ENCODE data around the gene PSMF1. TPM values are rescaled to one million over a fixed set of nuclear protein-coding genes. Genes with fewer than 3 reads are reported as not detected.

Gene PSMF1
- total and polyA plus RNA-seq, 2 of the 13 experiments (the other 11 are each of a cell fraction or from before 2014, with no cell fraction given), result 82.5 to 86.0 TPM

GRCh38 chr20:1187605-1188171, 69.3 kb downstream of the PSMF1 start (continued):
- no peak; a peak in 1 of 4 replicates for TF ChIP-seq ATF4 (CRISPR knock-in tag; IDR thresholded peaks at IDR 0.05)
- no peak for TF ChIP-seq POGZ (CRISPR knock-in tag; IDR thresholded peaks at IDR 0.05)
- no peak for TF ChIP-seq JDP2 (CRISPR knock-in tag; IDR thresholded peaks at IDR 0.05; ENCODE audit: borderline replicate concordance)
- no peak for TF ChIP-seq IKZF1 (IDR thresholded peaks at IDR 0.05)
- no peak for TF ChIP-seq PBX3 (CRISPR knock-in tag; IDR thresholded peaks at IDR 0.05; ENCODE audit: borderline replicate concordance)
- no peak for TF ChIP-seq ZKSCAN8 (CRISPR knock-in tag; IDR thresholded peaks at IDR 0.05; ENCODE audit: borderline replicate concordance)
- no peak for TF ChIP-seq ZNF12 (CRISPR knock-in tag; IDR thresholded peaks at IDR 0.05)
- TF ChIP-seq RFXAP (CRISPR knock-in tag; IDR thresholded peaks at IDR 0.05; ENCODE audit: borderline replicate concordance), result no peak
- TF ChIP-seq, protein P1, sequence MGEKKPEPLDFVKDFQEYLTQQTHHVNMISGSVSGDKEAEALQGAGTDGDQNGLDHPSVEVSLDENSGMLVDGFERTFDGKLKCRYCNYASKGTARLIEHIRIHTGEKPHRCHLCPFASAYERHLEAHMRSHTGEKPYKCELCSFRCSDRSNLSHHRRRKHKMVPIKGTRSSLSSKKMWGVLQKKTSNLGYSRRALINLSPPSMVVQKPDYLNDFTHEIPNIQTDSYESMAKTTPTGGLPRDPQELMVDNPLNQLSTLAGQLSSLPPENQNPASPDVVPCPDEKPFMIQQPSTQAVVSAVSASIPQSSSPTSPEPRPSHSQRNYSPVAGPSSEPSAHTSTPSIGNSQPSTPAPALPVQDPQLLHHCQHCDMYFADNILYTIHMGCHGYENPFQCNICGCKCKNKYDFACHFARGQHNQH (CRISPR knock-in tag; IDR thresholded peaks at IDR 0.05), result 0 out of 2 replicates have a peak, but pooled peaks have one; percentile 33
- no peak for TF ChIP-seq KDM4B (CRISPR knock-in tag; IDR thresholded peaks at IDR 0.05)
- TF ChIP-seq, protein P2, sequence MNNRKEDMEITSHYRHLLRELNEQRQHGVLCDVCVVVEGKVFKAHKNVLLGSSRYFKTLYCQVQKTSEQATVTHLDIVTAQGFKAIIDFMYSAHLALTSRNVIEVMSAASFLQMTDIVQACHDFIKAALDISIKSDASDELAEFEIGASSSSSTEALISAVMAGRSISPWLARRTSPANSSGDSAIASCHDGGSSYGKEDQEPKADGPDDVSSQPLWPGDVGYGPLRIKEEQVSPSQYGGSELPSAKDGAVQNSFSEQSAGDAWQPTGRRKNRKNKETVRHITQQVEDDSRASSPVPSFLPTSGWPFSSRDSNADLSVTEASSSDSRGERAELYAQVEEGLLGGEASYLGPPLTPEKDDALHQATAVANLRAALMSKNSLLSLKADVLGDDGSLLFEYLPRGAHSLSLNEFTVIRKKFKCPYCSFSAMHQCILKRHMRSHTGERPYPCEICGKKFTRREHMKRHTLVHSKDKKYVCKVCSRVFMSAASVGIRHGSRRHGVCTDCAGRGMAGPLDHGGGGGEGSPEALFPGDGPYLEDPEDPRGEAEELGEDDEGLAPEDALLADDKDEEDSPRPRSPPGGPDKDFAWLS (CRISPR knock-in tag; IDR thresholded peaks at IDR 0.05; ENCODE audit: borderline replicate concordance), result no peak
- TF ChIP-seq HDAC2 (CRISPR knock-in tag; IDR thresholded peaks at IDR 0.05), result peak; percentile 68; the same call in 1 of the 2 replicates
- TF ChIP-seq, protein P3, sequence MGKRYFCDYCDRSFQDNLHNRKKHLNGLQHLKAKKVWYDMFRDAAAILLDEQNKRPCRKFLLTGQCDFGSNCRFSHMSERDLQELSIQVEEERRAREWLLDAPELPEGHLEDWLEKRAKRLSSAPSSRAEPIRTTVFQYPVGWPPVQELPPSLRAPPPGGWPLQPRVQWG (CRISPR knock-in tag; IDR thresholded peaks at IDR 0.05; ENCODE audit: borderline replicate concordance, low read depth), result no peak
- TF ChIP-seq, protein P4, sequence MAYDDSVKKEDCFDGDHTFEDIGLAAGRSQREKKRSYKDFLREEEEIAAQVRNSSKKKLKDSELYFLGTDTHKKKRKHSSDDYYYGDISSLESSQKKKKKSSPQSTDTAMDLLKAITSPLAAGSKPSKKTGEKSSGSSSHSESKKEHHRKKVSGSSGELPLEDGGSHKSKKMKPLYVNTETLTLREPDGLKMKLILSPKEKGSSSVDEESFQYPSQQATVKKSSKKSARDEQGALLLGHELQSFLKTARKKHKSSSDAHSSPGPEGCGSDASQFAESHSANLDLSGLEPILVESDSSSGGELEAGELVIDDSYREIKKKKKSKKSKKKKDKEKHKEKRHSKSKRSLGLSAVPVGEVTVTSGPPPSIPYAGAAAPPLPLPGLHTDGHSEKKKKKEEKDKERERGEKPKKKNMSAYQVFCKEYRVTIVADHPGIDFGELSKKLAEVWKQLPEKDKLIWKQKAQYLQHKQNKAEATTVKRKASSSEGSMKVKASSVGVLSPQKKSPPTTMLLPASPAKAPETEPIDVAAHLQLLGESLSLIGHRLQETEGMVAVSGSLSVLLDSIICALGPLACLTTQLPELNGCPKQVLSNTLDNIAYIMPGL (CRISPR knock-in tag; IDR thresholded peaks at IDR 0.05; ENCODE audit: borderline replicate concordance in 1 of 2, low read depth in 1 of 2), result no peak; a peak in 2 of 4 replicates
- TF ChIP-seq RORA (CRISPR knock-in tag; IDR thresholded peaks at IDR 0.05), result no peak
- no peak for TF ChIP-seq ZNF576 (CRISPR knock-in tag; IDR thresholded peaks at IDR 0.05)
- no peak for TF ChIP-seq WIZ (CRISPR knock-in tag; IDR thresholded peaks at IDR 0.05)
- no peak for TF ChIP-seq MAX (IDR thresholded peaks at IDR 0.05)
- TF ChIP-seq JUN (CRISPR knock-in tag; IDR thresholded peaks at IDR 0.05), result no peak
- peak; percentile 58 for TF ChIP-seq CEBPB (IDR thresholded peaks at IDR 0.05; ENCODE audit: borderline replicate concordance, low read depth, low read length)
- TF ChIP-seq YEATS2 (CRISPR knock-in tag; IDR thresholded peaks at IDR 0.05; ENCODE audit: borderline replicate concordance), result peak; percentile 25; the same call in 1 of the 2 replicates
- no peak for TF ChIP-seq EEA1 (CRISPR knock-in tag; IDR thresholded peaks at IDR 0.05; ENCODE audit: borderline replicate concordance)
